Stimulated activated CD8-positive, alpha-beta memory T cell treated with anti-CD3 and anti-CD28 coated beads, Interleukin-4, amount 100 ng/mL, for 48 hours (primary cell): ENCODE results near the gene SMAP2.

Experiments used
- DNase-seq: peaks from one replicate; pipeline ENCODE4 v3.0.0-alpha.2; 2020

SMAP2 gene

DNA sequence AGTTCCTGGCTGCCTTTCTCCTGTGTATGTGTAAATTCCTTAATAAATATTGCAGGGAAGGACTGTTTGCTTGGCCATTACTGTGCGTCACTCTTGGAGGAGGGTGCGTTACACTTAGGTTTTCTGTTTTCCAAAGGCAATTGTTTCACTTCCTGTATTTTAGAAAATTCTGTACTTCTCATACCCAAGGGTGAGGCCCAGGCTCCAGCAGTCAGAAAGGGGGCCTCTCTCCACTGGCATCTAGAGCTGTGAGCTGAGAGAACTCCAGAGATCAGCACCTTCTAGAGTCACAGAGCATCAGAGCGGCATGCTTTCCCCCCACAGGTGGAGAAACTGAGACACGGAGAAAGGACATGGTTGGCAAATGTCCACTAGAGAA, 49.7 kb downstream of the SMAP2 start:
- no peak for DNase-seq

DNA sequence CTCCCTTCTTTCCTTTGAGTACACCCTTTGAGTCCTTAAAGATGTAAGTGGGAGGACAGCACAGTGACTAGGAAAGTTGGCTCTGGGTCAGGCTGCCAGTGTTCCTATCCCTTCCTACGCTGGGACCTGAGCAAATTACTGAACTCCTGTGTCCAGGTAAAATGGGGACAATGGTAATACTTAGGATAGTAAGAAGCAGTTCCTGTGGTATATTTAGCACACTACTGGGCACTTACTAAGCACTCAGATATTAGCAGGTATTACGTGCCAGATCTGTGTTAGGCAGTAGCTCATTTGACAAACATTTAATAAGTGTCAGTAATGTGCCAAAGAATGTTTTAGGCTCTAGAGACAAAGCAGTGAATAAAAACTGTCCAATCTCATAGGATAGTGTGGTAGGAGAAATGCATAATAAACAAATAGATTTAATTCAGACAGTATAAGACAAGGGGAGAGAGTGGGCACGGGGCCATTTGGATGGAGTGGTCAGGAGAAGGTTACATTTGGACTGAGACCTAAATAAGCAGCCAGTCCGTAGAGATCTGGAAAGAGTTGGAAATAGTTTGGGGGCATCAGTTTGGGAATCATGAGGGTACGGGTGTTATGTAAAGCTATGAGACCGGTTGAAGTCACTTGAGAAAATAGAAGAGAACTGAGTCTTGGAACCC, 50.6 kb downstream of the SMAP2 start:
- no peak for DNase-seq

GRCh38 chr1:40425198-40425597, 51.7 kb downstream of the SMAP2 start:
- no peak for DNase-seq

DNA sequence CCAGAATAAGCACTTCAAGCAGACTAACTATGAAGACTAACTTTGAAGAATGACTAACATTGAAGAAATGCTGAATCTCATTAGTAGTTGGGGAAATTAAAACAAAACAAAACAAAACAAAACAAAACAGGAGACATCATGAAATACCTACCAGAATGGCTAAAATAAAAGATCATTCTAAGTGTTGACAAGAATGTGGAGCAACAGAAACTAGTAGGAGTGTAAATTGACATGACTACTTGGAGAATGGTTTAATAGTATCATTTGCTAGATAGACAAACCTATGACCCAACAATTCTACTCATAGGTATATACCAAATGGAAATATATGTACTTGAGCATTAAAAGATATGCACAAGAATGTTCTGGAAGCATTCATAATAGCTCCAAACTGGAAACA, 57.9 kb downstream of the SMAP2 start:
- DNase-seq: no peak

GRCh38 chr1:40432644-40433390, 59.3 kb downstream of the SMAP2 start:
- DNase-seq: no peak

DNA sequence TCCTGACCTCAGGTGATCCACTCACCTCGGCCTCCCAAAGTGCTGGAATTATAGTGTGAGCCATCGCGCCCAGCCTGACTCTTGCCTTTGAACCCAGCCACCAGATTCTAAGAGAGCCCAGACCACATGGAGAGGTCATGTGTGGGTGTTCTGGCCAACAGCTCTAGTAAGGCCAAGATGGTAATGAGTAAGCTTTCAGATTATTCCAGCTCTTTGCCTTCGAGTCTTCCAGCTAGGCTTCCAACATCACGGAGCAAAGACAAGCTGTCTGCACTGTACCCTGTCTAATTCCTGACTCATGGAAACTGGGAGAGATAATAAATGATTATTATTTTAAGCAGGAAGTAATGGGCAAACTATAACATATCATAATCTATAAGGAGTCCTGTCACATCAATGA, 61.9 kb downstream of the SMAP2 start:
- no peak for DNase-seq

DNA sequence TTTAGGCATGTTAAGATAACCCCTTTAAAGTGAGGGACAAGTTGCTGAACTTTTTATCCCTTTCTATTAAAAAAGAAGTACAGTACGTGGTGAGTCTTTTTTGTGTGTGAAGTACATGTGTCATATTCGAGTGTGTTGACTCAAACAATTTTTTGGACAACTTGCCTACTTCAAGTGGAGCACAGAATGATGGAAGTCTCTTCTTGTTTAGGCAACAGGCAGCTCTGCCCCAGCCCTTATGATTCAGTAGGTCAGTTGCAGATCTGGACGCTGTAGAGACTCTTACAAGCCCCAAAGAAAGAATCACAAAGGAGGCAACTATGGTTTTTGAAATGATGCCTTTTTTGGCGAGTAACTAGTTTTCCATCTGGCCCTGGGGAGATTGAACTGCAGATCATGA, 62.3 kb downstream of the SMAP2 start:
- DNase-seq: no peak

- peak; percentile 27 for DNase-seq
Observed at GRCh38 chr1:40438391-40439015, 65.0 kb downstream of the SMAP2 start.

GRCh38 chr1:40439247-40439646, 65.7 kb downstream of the SMAP2 start:
- DNase-seq: no peak

GRCh38 chr1:40449684-40450494, 76.4 kb downstream of the SMAP2 start, which contains the start of gene ZFP69B:
ZFP69B (plus strand) TSS chr1:40450476; CDS start chr1:40450962, 486 bp downstream.
- peak; percentile 96 for DNase-seq

DNA sequence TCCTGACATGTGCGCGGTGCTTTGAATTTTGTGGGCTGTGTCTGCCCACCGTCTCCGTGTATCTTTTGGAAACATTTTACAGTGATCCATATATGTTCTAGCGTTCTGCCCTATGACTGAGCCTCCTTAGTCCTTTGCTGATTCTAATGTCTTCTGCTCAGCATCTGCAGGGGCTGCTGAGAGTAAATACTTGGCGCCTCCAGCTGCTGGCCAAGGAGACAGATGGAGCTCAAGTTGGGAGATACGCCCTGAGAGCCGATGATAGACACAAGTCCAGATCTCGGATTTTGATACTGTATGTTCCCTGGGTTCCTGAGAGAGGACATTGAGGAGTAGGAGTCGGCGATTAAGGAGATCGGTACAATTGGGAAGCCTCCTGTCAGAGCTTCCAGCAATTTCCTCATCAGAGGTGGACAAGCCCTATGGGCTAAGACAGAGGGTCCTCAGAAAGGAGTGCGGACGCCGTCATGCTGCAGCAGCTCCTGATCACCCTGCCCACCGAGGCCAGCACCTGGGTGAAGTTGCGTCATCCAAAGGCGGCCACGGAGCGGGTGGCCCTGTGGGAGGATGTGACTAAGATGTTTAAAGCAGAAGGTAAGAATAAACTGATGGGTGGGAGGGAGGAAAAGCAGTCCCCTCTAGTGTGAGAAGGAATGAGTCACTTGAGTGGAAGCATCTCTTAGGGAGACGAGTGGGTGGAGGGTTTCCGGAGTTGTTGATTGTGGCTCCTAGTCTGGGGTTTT, 77.1 kb downstream of the SMAP2 start:
- peak; percentile 88 for DNase-seq

DNA sequence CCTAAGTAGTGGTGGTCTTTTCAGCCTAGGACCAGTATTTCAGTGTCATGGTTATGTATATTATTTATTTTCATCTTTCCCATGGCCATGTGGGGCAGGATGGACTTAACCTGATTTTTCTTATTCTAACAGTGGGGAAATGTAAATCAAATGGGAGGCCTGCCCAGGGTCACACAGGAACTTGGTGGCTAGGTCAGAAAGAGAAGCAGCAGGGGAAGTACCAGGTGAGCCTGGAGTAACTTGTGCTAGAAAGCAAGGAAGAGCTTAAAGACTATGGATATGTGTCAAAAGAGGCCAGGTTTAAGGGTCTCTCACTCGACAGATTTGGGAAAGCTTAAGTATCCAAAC, 77.7 kb downstream of the SMAP2 start:
- no peak for DNase-seq

- DNase-seq: no peak
Observed at GRCh38 chr1:40454873-40455272, 81.3 kb downstream of the SMAP2 start.

DNA sequence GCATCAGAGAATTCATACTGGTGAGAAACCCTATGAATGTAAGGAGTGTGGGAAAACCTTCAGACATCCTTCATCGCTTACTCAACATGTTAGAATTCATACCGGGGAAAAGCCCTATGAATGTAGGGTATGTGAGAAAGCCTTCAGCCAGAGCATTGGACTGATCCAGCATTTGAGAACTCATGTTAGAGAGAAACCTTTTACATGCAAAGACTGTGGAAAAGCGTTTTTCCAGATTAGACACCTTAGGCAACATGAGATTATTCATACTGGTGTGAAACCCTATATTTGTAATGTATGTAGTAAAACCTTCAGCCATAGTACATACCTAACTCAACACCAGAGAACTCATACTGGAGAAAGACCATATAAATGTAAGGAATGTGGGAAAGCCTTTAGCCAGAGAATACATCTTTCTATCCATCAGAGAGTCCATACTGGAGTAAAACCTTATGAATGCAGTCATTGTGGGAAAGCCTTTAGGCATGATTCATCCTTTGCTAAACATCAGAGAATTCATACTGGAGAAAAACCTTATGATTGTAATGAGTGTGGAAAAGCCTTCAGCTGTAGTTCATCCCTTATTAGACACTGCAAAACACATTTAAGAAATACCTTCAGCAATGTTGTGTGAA, 89.5 kb downstream of the SMAP2 start:
- no peak for DNase-seq

DNA sequence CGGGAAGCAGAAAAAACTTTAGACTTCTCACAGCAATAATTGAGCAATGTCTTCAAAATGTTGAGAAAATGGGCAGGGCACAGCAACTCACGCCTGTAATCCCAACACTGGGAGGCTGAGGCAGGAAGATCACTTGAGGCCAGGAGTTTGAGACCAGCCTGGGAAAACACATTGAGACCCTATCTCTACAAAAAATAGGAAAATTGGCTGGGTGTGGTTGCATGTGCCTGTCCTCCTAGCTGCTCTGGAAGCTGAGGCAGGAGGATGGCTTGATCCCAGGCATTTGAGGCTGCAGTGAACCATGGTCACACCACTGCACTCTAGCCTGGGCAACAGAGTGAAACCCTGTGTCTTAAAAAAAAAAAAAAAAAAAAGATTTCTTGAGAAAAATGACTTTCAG, 95.8 kb downstream of the SMAP2 start:
- DNase-seq: no peak
